ENCODE results near the gene TREH. TPM values are rescaled to one million over a fixed set of nuclear protein-coding genes. Genes with fewer than 3 reads are reported as not detected.

Gene TREH
- total RNA-seq, 4 donors from 2014 or later: not detected

DNA sequence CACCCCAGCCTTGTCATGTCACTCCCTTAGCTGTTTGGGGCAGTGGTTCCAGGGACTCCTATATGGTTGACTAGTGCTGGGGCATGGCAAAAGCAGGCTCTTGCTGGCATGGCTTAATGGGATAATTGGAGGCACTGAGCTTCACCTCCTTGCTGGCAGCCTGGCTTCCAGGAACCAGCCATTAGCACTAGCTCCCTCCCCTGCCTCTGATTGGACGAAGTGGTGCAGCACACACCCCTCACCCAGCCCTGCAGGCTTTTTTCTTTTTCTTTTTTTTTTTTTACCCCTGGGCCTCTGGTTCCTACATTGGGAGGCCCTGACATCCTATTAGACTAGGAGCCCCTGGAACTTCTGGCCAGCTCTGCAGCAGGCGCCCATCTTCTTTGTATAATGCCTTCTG lies 53.5 kb downstream of the TREH start:
- ATAC-seq: no peak
- Histone ChIP-seq H3K4me1 (peaks cover 43 to 58% of the 10 kb centered on the region in 2 donors), H3K27me3 (no peaks in the 10 kb centered on the region), H3K27ac (no peak overlapping the region), H3K36me3 (peaks cover 0 to 22% of the 10 kb centered on the region in 2 donors), H3K4me3 (no peak overlapping the region), H3K9me3 (no peaks in the 10 kb centered on the region)
- intact Hi-C loops (cut with DNase I; ENCODE audit: low total_unique reads): no loop called here
- in situ Hi-C loops (cut with MboI; ENCODE audit: low sequenced_read_pairs in 4 of 4): no loop called here
- TF ChIP-seq, protein P1, sequence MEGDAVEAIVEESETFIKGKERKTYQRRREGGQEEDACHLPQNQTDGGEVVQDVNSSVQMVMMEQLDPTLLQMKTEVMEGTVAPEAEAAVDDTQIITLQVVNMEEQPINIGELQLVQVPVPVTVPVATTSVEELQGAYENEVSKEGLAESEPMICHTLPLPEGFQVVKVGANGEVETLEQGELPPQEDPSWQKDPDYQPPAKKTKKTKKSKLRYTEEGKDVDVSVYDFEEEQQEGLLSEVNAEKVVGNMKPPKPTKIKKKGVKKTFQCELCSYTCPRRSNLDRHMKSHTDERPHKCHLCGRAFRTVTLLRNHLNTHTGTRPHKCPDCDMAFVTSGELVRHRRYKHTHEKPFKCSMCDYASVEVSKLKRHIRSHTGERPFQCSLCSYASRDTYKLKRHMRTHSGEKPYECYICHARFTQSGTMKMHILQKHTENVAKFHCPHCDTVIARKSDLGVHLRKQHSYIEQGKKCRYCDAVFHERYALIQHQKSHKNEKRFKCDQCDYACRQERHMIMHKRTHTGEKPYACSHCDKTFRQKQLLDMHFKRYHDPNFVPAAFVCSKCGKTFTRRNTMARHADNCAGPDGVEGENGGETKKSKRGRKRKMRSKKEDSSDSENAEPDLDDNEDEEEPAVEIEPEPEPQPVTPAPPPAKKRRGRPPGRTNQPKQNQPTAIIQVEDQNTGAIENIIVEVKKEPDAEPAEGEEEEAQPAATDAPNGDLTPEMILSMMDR (IDR thresholded peaks at IDR 0.05 in 4 of 5, conservative IDR thresholded peaks at IDR 0.05 in 1 of 5): no peak
- no peak for TF ChIP-seq POLR2A (IDR thresholded peaks at IDR 0.05)
- no peak for DNase-seq

DNA sequence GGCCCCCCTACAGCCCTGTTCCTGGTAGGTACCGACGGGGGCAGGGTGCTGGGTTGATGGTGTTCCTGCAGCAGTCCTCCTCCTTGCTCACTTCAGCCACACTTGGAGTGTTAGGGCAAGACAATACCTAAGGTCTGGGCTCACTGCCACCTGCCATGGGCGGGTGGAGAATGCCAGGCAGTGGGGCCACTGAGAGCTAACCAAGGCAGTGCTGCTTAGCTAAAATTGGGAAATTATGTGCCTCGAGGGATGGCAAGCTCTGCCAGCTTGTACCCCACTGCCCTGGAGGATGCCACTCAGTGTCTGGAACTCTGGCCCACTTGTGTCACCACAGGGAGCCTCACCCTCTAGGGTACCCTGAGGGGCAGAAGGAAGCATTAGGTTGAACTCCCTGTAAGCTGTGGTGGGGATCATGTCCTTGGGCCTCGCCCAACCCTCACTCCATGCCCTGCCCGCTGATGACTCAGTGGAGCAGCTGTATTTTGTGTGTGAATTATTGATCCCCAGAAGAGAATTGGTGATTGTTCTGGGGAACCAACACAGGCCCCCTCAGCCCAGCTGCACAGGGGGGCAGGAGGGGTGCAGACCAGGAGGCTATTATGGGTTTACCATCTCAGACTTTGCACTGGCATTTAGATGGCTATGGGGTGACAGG lies 54.3 kb downstream of the TREH start:
- H3K36me3 ChIP-seq: peaks cover 0 to 22% of the 10 kb centered on the region in 2 donors
- no peaks in the 10 kb centered on the region for H3K27me3 ChIP-seq
- intact Hi-C loops (cut with DNase I; ENCODE audit: low total_unique reads): no loop called here
- in situ Hi-C loops (cut with MboI; ENCODE audit: low sequenced_read_pairs in 4 of 4): no loop called here
- no peak overlapping the region for H3K27ac ChIP-seq
- ATAC-seq: no peak
- H3K9me3 ChIP-seq: no peaks in the 10 kb centered on the region
- TF ChIP-seq, protein P1 (IDR thresholded peaks at IDR 0.05 in 4 of 5, conservative IDR thresholded peaks at IDR 0.05 in 1 of 5): no peak
- TF ChIP-seq POLR2A (IDR thresholded peaks at IDR 0.05): no peak
- H3K4me3 ChIP-seq: no peak overlapping the region
- DNase-seq: no peak
- H3K4me1 ChIP-seq: peaks cover 47 to 62% of the 10 kb centered on the region in 2 donors

DNA sequence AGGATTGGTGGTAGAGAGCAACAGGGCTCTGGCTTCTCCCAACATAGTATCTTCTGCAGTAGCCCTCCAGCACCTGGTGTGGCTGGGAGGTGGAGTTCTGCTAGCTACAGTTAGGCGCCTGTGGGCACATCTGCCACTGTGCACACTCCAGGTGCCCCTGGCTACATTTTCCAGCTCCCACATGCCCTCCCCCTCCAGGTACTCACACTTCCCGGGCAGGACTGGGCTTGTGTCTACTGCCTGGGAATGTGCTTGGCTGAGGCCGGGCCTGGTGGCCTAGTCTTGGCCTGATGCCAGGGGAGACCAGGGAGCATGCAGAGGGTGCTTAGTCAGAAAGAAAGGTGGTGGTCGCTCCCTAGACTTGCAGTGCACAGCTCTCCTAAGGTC lies 56.2 kb downstream of the TREH start:
- no peak for ATAC-seq
- no peak overlapping the region for H3K4me3 ChIP-seq

DNA sequence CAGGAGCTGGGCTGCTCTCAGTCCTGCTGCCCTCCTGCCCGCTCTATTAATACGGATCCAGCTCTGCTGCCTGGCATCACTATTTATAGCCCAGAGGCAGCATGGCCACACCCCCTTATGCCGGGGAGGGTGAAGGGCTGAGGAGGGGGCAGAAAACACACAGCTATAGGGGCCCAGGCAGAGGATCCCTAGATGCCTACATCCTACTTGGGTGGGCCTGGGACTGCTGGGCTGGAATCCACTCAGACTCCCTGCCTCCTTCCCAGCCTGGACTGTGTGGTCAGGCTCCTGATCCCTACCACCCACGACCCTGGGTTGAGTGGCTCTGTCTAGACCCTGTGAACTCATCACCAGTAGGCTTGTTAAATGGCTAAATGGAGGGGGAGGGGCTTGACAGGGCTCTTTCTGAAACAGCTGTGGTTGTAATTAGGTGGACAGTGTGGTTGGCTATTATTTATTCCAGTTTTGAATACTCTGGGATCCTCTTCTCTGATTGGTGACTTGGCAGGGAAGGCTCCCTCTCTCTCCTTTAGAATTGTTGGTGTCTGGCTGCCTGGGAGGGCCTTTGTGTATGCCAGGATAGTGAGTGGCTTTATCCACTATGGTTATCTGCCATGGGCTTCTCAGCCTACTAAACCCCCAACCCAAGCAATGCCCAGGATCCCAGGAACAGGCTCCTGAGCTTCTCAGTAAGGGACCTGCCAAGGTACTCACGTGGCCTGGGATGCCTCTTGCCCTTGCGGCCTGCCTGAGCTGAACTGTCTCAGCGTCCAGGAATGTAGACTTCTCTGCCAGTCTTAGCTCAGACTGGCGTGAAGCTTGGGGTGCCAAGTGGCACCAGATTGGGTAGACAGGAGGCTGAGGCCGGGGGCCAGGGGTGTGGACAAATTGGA lies 56.8 kb downstream of the TREH start:
- Histone ChIP-seq H3K27ac (peak overlapping the region; percentile 95 to 97 (median 97)), H3K4me3 (peak overlapping the region; percentile 46 to 63 (median 59)), H3K9me3 (no peaks in the 10 kb centered on the region), H3K4me1 (peaks cover 52 to 63% of the 10 kb centered on the region in 2 donors), H3K27me3 (no peaks in the 10 kb centered on the region), H3K36me3 (peaks cover 0 to 15% of the 10 kb centered on the region in 2 donors)
- in situ Hi-C loops (cut with MboI; ENCODE audit: low sequenced_read_pairs in 4 of 4): no loop called here
- intact Hi-C loops (cut with DNase I; ENCODE audit: low total_unique reads): no loop called here
- ATAC-seq (peak; percentile 87 to 90), DNase-seq (peak; percentile 87 to 93)
- TF ChIP-seq POLR2A (IDR thresholded peaks at IDR 0.05): peak; percentile 71 to 76
- TF ChIP-seq, protein P1 (IDR thresholded peaks at IDR 0.05 in 4 of 5, conservative IDR thresholded peaks at IDR 0.05 in 1 of 5): no peak

More for the DNA sequence above, 56.2 kb downstream of the TREH start:
- Histone ChIP-seq H3K36me3 (peaks cover 0 to 22% of the 10 kb centered on the region in 2 donors), H3K27ac (peak overlapping the region; percentile 95 to 97 (median 97)), H3K27me3 (no peaks in the 10 kb centered on the region), H3K9me3 (no peaks in the 10 kb centered on the region), H3K4me1 (peaks cover 53 to 64% of the 10 kb centered on the region in 2 donors)
- DNase-seq: no peak
- TF ChIP-seq, protein P1 (IDR thresholded peaks at IDR 0.05 in 4 of 5, conservative IDR thresholded peaks at IDR 0.05 in 1 of 5): no peak
- no peak for TF ChIP-seq POLR2A (IDR thresholded peaks at IDR 0.05)
- intact Hi-C loops (cut with DNase I; ENCODE audit: low total_unique reads): no loop called here
- in situ Hi-C loops (cut with MboI; ENCODE audit: low sequenced_read_pairs in 4 of 4): no loop called here
